Endodermal cell (in vitro differentiated cells): ENCODE data around the gene NCKIPSD. TPM values are rescaled to one million over a fixed set of nuclear protein-coding genes. Genes with fewer than 3 reads are reported as not detected.
A peak's percentile ranks its signal among the peaks of the same experiment; 100 is the strongest.

Experiments used
- DNase-seq: peaks from one replicate; pipeline ENCODE4 v3.0.0-alpha.2; 2017
- H3K27ac ChIP-seq: 2 replicates; pipeline ENCODE4 v1.5.1; 2013; ENCODE audit warnings: mild to moderate bottlenecking, low read depth, low read length, moderate library complexity
- H3K27me3 ChIP-seq: 2 replicates; pipeline ENCODE4 v1.6.1; 2013; ENCODE audit warnings: mild to moderate bottlenecking, low read length, moderate library complexity; ENCODE audit not compliant: insufficient read depth, control insufficient read depth, poor library complexity, severe bottlenecking
- H3K36me3 ChIP-seq: 2 replicates; pipeline ENCODE4 v1.7.0; 2013; ENCODE audit warnings: mild to moderate bottlenecking, low read length, moderate library complexity; ENCODE audit not compliant: control insufficient read depth, insufficient read depth
- H3K4me1 ChIP-seq: one replicate; pipeline ENCODE4 v1.7.0; 2013; ENCODE audit warnings: low read length; ENCODE audit not compliant: control insufficient read depth, insufficient read depth
- H3K4me3 ChIP-seq: 2 replicates; pipeline ENCODE4 v1.5.1; 2013; ENCODE audit warnings: mild to moderate bottlenecking, low read length, moderate library complexity
- H3K9ac ChIP-seq: 2 replicates; pipeline ENCODE4 v1.6.1; 2013; ENCODE audit warnings: mild to moderate bottlenecking, low read length, moderate library complexity; ENCODE audit not compliant: poor library complexity, severe bottlenecking; ENCODE audit errors: extremely low read depth
- H3K9me3 ChIP-seq: 2 replicates; pipeline ENCODE4 v1.6.1; 2013; ENCODE audit warnings: mild to moderate bottlenecking, low read length, moderate library complexity; ENCODE audit not compliant: control insufficient read depth
- H3K27ac Mint-ChIP-seq: 2 replicates; pipeline ENCODE4 v1.8.0; 2020; ENCODE audit warnings: mixed read lengths
- H3K27me3 Mint-ChIP-seq: 2 replicates; pipeline ENCODE4 v1.8.0; 2021; ENCODE audit warnings: mild to moderate bottlenecking, mixed read lengths; ENCODE audit not compliant: insufficient read depth
- H3K36me3 Mint-ChIP-seq: 2 replicates; pipeline ENCODE4 v1.8.0; 2020; ENCODE audit warnings: low read depth, mixed read lengths
- H3K4me1 Mint-ChIP-seq: 2 replicates; pipeline ENCODE4 v1.8.0; 2020; ENCODE audit warnings: mixed read lengths
- H3K4me3 Mint-ChIP-seq: 2 replicates; pipeline ENCODE4 v1.8.0; 2020; ENCODE audit warnings: mild to moderate bottlenecking, moderate library complexity, mixed read lengths
- H3K9me3 Mint-ChIP-seq: 2 replicates; pipeline ENCODE4 v1.8.0; 2020; ENCODE audit warnings: mild to moderate bottlenecking, mixed read lengths
- CTCF ChIP-seq: fragments of 200-600 bp; sonication (generic); conservative IDR thresholded peaks from 2 replicates; pipeline ENCODE4 v1.5.0; 2021; ENCODE audit warnings: antibody characterized with exemption, mild to moderate bottlenecking
- WGBS, 2 experiments: methylation state at CpG; one replicate each; pipeline versions ENCODE4 v1.1.5 to v1.1.7; 2013; ENCODE audit warnings: missing lambda C conversion rate in 2 of 2, mixed read lengths in 1 of 2; ENCODE audit not compliant: insufficient coverage in 1 of 2, insufficient read length in 1 of 2; 5-methylcytosine and 5-hydroxymethylcytosine counted together
- total RNA-seq, 2 donors: library from RNA; stranded (reverse); fragmentation: NEBNext Ultra II Directional in 1 of 2; extraction: Animal tissue kit (Norgen Biotek cat#: 25700) in 1 of 2; gene quantifications; 2 replicates in 1 of 2; 3 replicates in 1 of 2; pipeline ENCODE4 v1.2.1, GENCODE V29; 2021

NCKIPSD gene
- total RNA-seq, 2 donors from 2014 or later = 30.9 to 32.5 TPM

GRCh38 chr3:48716982-48717746 lies 31.4 kb upstream of the NCKIPSD start, which contains the start of gene IP6K2:
Gene IP6K2, minus strand, starts transcription at chr3:48717221. Its CDS starts 21,930 bp downstream, at chr3:48695291.
- H3K4me3 Mint-ChIP-seq = peak within 1 kb of the TSS; percentile 100
- Histone ChIP-seq H3K9ac (peak within 1 kb of the TSS; percentile 100), H3K27ac (peak within 1 kb of the TSS; percentile 95), H3K27me3 (no peaks in the 10 kb centered on the region), H3K4me1 (no peaks in the 10 kb centered on the region), H3K4me3 (peak within 1 kb of the TSS; percentile 97), H3K9me3 (no peaks in the 10 kb centered on the region), H3K36me3 (peaks cover 32% of the 10 kb centered on the region)
- DNase-seq = peak; percentile 100
- no peaks in the 10 kb centered on the region for H3K9me3 Mint-ChIP-seq
- H3K36me3 Mint-ChIP-seq = peaks cover 28% of the 10 kb centered on the region
- no peak for TF ChIP-seq CTCF
- peak within 1 kb of the TSS; percentile 100 for H3K27ac Mint-ChIP-seq
- 6 to 7% methylated on average over 32 to 38 of the region's 38 CpGs for WGBS, 2 experiments
- peaks cover 20% of the 10 kb centered on the region for H3K4me1 Mint-ChIP-seq
- H3K27me3 Mint-ChIP-seq = peaks cover 3% of the 10 kb centered on the region

- 0% methylated on average over 16 of the region's 16 CpGs; no CpG with 5 or more reads in 1 of the 2 experiments for WGBS, 2 experiments
Measured at GRCh38 chr3:48716508-48716981, 30.8 kb upstream of the NCKIPSD start.

GRCh38 chr3:48715174-48715800 lies 29.6 kb upstream of the NCKIPSD start:
- H3K27me3 Mint-ChIP-seq = peaks cover 3% of the 10 kb centered on the region
- H3K4me3 Mint-ChIP-seq = peak overlapping the region; percentile 100
- TF ChIP-seq CTCF = no peak
- H3K36me3 ChIP-seq = peaks cover 50% of the 10 kb centered on the region
- H3K4me3 ChIP-seq = peak overlapping the region; percentile 97
- H3K36me3 Mint-ChIP-seq = peaks cover 46% of the 10 kb centered on the region
- DNase-seq = no peak
- H3K9me3 Mint-ChIP-seq = no peaks in the 10 kb centered on the region
- peak overlapping the region; percentile 100 for H3K9ac ChIP-seq
- peak overlapping the region; percentile 40 for H3K27ac ChIP-seq
- peaks cover 29% of the 10 kb centered on the region for H3K4me1 Mint-ChIP-seq
- no peaks in the 10 kb centered on the region for H3K9me3 ChIP-seq
- no peaks in the 10 kb centered on the region for H3K27me3 ChIP-seq
- H3K4me1 ChIP-seq = no peaks in the 10 kb centered on the region
- H3K27ac Mint-ChIP-seq = peak overlapping the region; percentile 100

More at GRCh38 chr3:48716508-48716981, 30.8 kb upstream of the NCKIPSD start:
- H3K27me3 ChIP-seq = no peaks in the 10 kb centered on the region
- Mint-ChIP-seq H3K27me3 (peaks cover 3% of the 10 kb centered on the region), H3K27ac (peak overlapping the region; percentile 100), H3K4me3 (peak overlapping the region; percentile 100), H3K36me3 (peaks cover 33% of the 10 kb centered on the region), H3K9me3 (no peaks in the 10 kb centered on the region), H3K4me1 (peaks cover 24% of the 10 kb centered on the region)
- peak overlapping the region; percentile 100 for H3K9ac ChIP-seq
- DNase-seq = peak; percentile 64
- peaks cover 37% of the 10 kb centered on the region for H3K36me3 ChIP-seq
- TF ChIP-seq CTCF = no peak
- H3K4me3 ChIP-seq = peak overlapping the region; percentile 97
- no peaks in the 10 kb centered on the region for H3K4me1 ChIP-seq
- peak overlapping the region; percentile 95 for H3K27ac ChIP-seq
- no peaks in the 10 kb centered on the region for H3K9me3 ChIP-seq
